Spinal cord (tissue), 10 donors: Measurements from ENCODE around the gene TSPYL1. TPM values are rescaled to one million over a fixed set of nuclear protein-coding genes. Genes with fewer than 3 reads are reported as not detected.
"Not testable (repeated sequence)": the region's sequence is repeated elsewhere in the genome, so short reads cannot be mapped to it uniquely, and the experiment has no call there.

ENCODE experiments used
- DNase-seq, 6 donors: peaks; one replicate each; pipeline versions ENCODE4 v3.0.0 to v3.0.0-alpha.2; 2013 to 2015; ENCODE audit warnings: low spot score in 6 of 6, low read depth in 4 of 6
- H3K27ac ChIP-seq: one replicate; pipeline ENCODE4 v1.5.1; 2013; ENCODE audit warnings: low read depth, low read length, control low read depth
- H3K27me3 ChIP-seq: one replicate; pipeline ENCODE4 v1.6.1; 2013; ENCODE audit warnings: low read length; ENCODE audit not compliant: control insufficient read depth, insufficient read depth
- H3K36me3 ChIP-seq: one replicate; pipeline ENCODE4 v1.6.1; 2013; ENCODE audit warnings: low read length; ENCODE audit not compliant: control insufficient read depth, insufficient read depth
- H3K4me1 ChIP-seq: one replicate; pipeline ENCODE4 v1.6.1; 2013; ENCODE audit warnings: low read length; ENCODE audit not compliant: control insufficient read depth, insufficient read depth
- H3K4me3 ChIP-seq: one replicate; pipeline ENCODE4 v1.5.1; 2013; ENCODE audit warnings: low read depth, low read length, control low read depth
- H3K9me3 ChIP-seq: one replicate; pipeline ENCODE4 v1.6.1; 2013; ENCODE audit warnings: low read length; ENCODE audit not compliant: control insufficient read depth, insufficient read depth
- WGBS: methylation state at CpG from one replicate; pipeline ENCODE4 v1.1.5; 2013; ENCODE audit warnings: missing lambda C conversion rate; ENCODE audit not compliant: insufficient coverage; 5-methylcytosine and 5-hydroxymethylcytosine counted together
- polyA plus RNA-seq, 2 donors: library from polyadenylated mRNA; unstranded; fragments of 120-200 nt; gene quantifications; one replicate each; pipeline ENCODE4 v1.2.1, GENCODE V29; 2013; ENCODE audit not compliant: insufficient read length in 2 of 2
- total RNA-seq, 2 donors: library from RNA; depleted of rRNA in 1 of 2; stranded (reverse); fragments of 120-200 nt in 1 of 2; fragments of >200 nt in 1 of 2; gene quantifications; one replicate each; pipeline versions ENCODE4 v1.2.3 to v1.2.4, GENCODE V29; 2013 to 2014
- donor health status: healthy.

The TSPYL1 gene
- total and polyA plus RNA-seq, 4 donors, result 80.5 to 131 (median 123) TPM

- H3K4me3 ChIP-seq, result no peak overlapping the region
- peak in 2 of 6 donors; percentile 19 to 68 for DNase-seq
- H3K4me1 ChIP-seq, result no peaks in the 10 kb centered on the region
- no peaks in the 10 kb centered on the region for H3K9me3 ChIP-seq
- no peaks in the 10 kb centered on the region for H3K27me3 ChIP-seq
- WGBS, result no CpG with 5 or more reads among the region's 1 CpG
- H3K36me3 ChIP-seq, result no peaks in the 10 kb centered on the region
- H3K27ac ChIP-seq, result peak overlapping the region; percentile 47
Observed at GRCh38 chr6:116300566-116300965, 20.8 kb upstream of the TSPYL1 start.

GRCh38 chr6:116298973-116299372, 19.2 kb upstream of the TSPYL1 start:
- Histone ChIP-seq H3K27me3 (no peaks in the 10 kb centered on the region), H3K4me3 (no peak overlapping the region), H3K27ac (no peak overlapping the region), H3K9me3 (no peaks in the 10 kb centered on the region), H3K36me3 (no peaks in the 10 kb centered on the region), H3K4me1 (no peaks in the 10 kb centered on the region)
- DNase-seq, result no peak

GRCh38 chr6:116298273-116298672, 18.5 kb upstream of the TSPYL1 start:
- no peaks in the 10 kb centered on the region for H3K36me3 ChIP-seq
- H3K9me3 ChIP-seq, result no peaks in the 10 kb centered on the region
- no peak overlapping the region for H3K27ac ChIP-seq
- no peak for DNase-seq
- no peak overlapping the region for H3K4me3 ChIP-seq
- H3K4me1 ChIP-seq, result no peaks in the 10 kb centered on the region
- WGBS, result 88% methylated on average over 2 of the region's 3 CpGs
- H3K27me3 ChIP-seq, result no peaks in the 10 kb centered on the region

- no peak for DNase-seq
- Histone ChIP-seq H3K9me3 (no peaks in the 10 kb centered on the region), H3K27ac (no peak overlapping the region), H3K36me3 (no peaks in the 10 kb centered on the region), H3K27me3 (no peaks in the 10 kb centered on the region), H3K4me1 (no peaks in the 10 kb centered on the region), H3K4me3 (no peak overlapping the region)
- no CpG with 5 or more reads among the region's 1 CpG for WGBS
Observed at GRCh38 chr6:116292553-116292952, 12.8 kb upstream of the TSPYL1 start.

GRCh38 chr6:116291701-116292396, 12.1 kb upstream of the TSPYL1 start:
- WGBS, result 92% methylated on average over 4 of the region's 4 CpGs
- H3K27ac ChIP-seq, result no peak overlapping the region

GRCh38 chr6:116290799-116291198, 11.1 kb upstream of the TSPYL1 start:
- no peak overlapping the region for H3K4me3 ChIP-seq
- H3K27ac ChIP-seq, result no peak overlapping the region
- H3K36me3 ChIP-seq, result no peaks in the 10 kb centered on the region
- H3K9me3 ChIP-seq, result no peaks in the 10 kb centered on the region
- DNase-seq, result no peak
- WGBS, result no CpG with 5 or more reads among the region's 2 CpGs
- H3K4me1 ChIP-seq, result no peaks in the 10 kb centered on the region
- H3K27me3 ChIP-seq, result no peaks in the 10 kb centered on the region

More at GRCh38 chr6:116291701-116292396, 12.1 kb upstream of the TSPYL1 start:
- no peaks in the 10 kb centered on the region for H3K36me3 ChIP-seq
- no peaks in the 10 kb centered on the region for H3K4me1 ChIP-seq
- H3K27me3 ChIP-seq, result no peaks in the 10 kb centered on the region
- no peak for DNase-seq
- no peaks in the 10 kb centered on the region for H3K9me3 ChIP-seq
- H3K4me3 ChIP-seq, result no peak overlapping the region

- H3K4me3 ChIP-seq, result no peak overlapping the region
- no CpG with 5 or more reads among the region's 2 CpGs for WGBS
- H3K9me3 ChIP-seq, result no peaks in the 10 kb centered on the region
- no peaks in the 10 kb centered on the region for H3K4me1 ChIP-seq
- no peaks in the 10 kb centered on the region for H3K27me3 ChIP-seq
- no peaks in the 10 kb centered on the region for H3K36me3 ChIP-seq
- H3K27ac ChIP-seq, result no peak overlapping the region
- no peak for DNase-seq
Observed at GRCh38 chr6:116289876-116290275, 10.1 kb upstream of the TSPYL1 start.

GRCh38 chr6:116287689-116288282, 8.1 kb upstream of the TSPYL1 start:
- H3K4me3 ChIP-seq, result no peak overlapping the region
- H3K27ac ChIP-seq, result no peak overlapping the region
- no peaks in the 10 kb centered on the region for H3K27me3 ChIP-seq
- DNase-seq, result peak in 4 of 6 donors; percentile 36 to 86 (median 57)
- no peaks in the 10 kb centered on the region for H3K36me3 ChIP-seq
- no CpG with 5 or more reads among the region's 2 CpGs for WGBS
- H3K4me1 ChIP-seq, result no peaks in the 10 kb centered on the region
- H3K9me3 ChIP-seq, result no peaks in the 10 kb centered on the region

- DNase-seq, result no peak
- Histone ChIP-seq H3K36me3 (no peaks in the 10 kb centered on the region), H3K4me3 (no peak overlapping the region), H3K4me1 (no peaks in the 10 kb centered on the region), H3K27ac (no peak overlapping the region), H3K27me3 (no peaks in the 10 kb centered on the region), H3K9me3 (no peaks in the 10 kb centered on the region)
- no CpG with 5 or more reads among the region's 1 CpG for WGBS
Observed at GRCh38 chr6:116286773-116287358, 7.1 kb upstream of the TSPYL1 start.

GRCh38 chr6:116284984-116285383, 5.3 kb upstream of the TSPYL1 start:
- not testable (repeated sequence) for H3K9me3 ChIP-seq, H3K4me1 ChIP-seq, DNase-seq, H3K27ac ChIP-seq, H3K27me3 ChIP-seq, H3K36me3 ChIP-seq, H3K4me3 ChIP-seq
- WGBS, result no CpG with 5 or more reads among the region's 4 CpGs
